GM12865 (cell line): ENCODE results near the gene EFNB2.

Experiments used
- DNase-seq: peaks from one replicate; pipeline ENCODE4 v3.0.0; 2010; ENCODE audit warnings: low read depth
- H3K4me3 ChIP-seq: 2 replicates; pipeline ENCODE4 v1.5.1; 2011; ENCODE audit warnings: mild to moderate bottlenecking, low read depth, low read length, control low read depth
- CTCF ChIP-seq: IDR thresholded peaks from 2 replicates; pipeline ENCODE4 v1.5.1; 2011; ENCODE audit warnings: low read length, control low read depth, low read depth, inconsistent platforms; ENCODE audit not compliant: insufficient read depth; ENCODE audit errors: missing control alignments

The EFNB2 gene

GRCh38 chr13:106569233-106570095 lies 34.0 kb upstream of the EFNB2 start:
- no peak for TF ChIP-seq CTCF
- no peak overlapping the region for H3K4me3 ChIP-seq
- DNase-seq: no peak

- H3K4me3 ChIP-seq: peak overlapping the region; percentile 60
- TF ChIP-seq CTCF: no peak
- DNase-seq: peak; percentile 19
Observed at GRCh38 chr13:106568299-106569003, 33.0 kb upstream of the EFNB2 start.

GRCh38 chr13:106567474-106568298 lies 32.2 kb upstream of the EFNB2 start, which contains the start of gene ARGLU1:
ARGLU1 (minus strand) TSS chr13:106568137; CDS start chr13:106567919, 218 bp downstream.
- H3K4me3 ChIP-seq: peak within 1 kb of the TSS; percentile 60
- TF ChIP-seq CTCF: no peak
- peak; percentile 95 for DNase-seq

GRCh38 chr13:106566641-106567473 lies 31.4 kb upstream of the EFNB2 start:
- peak overlapping the region; percentile 60 for H3K4me3 ChIP-seq
- TF ChIP-seq CTCF: no peak
- DNase-seq: peak; percentile 81

- no peak for TF ChIP-seq CTCF
- DNase-seq: peak; percentile 13
- H3K4me3 ChIP-seq: peak overlapping the region; percentile 60
Observed at GRCh38 chr13:106565127-106565775, 29.8 kb upstream of the EFNB2 start.

GRCh38 chr13:106562301-106562700 lies 26.8 kb upstream of the EFNB2 start:
- DNase-seq: no peak
- H3K4me3 ChIP-seq: peak overlapping the region; percentile 54
- TF ChIP-seq CTCF: no peak
